HG02798 (cell line): ENCODE measurements around the gene ZNF398.

Experiments used
- ATAC-seq: cut with Tn5 transposase; IDR thresholded peaks from one replicate; pipeline ENCODE4 v1.9.1; 2021; ENCODE audit warnings: mild to moderate bottlenecking; ENCODE audit not compliant: unreplicated experiment, poor library complexity

Gene ZNF398

DNA sequence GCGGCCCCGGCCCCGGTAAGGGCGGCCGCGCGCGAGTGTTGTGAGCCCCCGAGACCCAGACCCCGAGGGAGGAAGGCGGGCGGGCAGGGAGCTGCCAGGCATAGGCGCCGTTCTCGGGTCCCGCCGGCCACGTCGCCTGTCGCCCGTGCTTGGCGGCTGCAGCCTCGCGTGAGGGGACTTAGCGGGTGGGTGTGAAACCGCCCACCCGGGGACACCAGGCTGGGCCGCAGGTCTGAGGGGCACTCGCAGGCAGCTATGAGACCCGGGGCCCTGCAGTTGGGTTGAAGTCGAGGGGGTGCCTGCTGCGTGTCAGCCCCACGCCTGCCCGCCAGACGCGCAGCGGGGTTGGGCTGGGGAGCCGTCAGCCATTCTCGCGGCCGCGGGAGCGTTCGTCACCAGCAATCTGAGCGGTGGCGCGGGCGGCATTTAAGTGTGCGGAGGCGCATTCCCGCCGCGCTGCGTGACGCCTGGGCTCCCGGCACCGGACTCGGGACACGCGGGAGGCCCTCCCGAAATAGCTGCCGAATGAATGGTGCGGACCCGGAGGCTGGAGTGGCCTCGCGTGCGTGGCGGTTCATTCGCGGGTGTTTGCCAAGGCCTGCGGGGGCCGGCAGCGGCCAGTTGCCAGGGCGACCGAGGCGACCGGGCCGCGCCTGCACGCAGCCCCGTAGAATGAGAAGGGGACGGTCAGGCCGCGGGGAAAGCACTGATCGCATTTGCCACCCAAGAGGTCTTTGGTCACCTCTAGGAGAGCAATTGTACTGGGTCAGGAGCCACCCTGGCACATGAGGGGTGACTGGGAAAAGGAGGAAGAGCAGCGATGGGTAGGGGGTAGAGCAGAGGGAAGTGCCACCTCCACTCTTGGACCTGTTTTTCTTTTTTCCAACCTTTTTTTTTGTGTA lies 750 bp downstream of the ZNF398 start:
- ATAC-seq: peak; percentile 39

DNA sequence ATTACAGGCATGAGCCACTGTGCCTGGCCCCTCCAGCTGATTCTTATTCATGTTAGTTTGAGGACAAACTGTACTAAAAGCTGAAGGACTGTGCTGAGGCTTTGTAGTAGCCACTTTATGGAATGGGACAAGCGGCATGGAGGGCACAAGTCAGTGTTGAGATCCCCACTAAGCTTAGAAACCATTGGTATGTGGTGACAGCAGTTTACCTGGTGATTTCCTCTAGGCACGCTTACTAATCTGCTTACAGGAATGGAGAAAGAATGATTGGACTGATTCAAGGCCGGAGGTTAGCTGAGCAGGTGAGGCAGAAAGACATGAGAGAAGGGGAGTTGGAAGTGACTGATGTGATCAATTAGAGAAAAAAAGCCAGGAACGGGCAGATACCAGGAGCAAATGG lies 3.7 kb downstream of the ZNF398 start:
- no peak for ATAC-seq

DNA sequence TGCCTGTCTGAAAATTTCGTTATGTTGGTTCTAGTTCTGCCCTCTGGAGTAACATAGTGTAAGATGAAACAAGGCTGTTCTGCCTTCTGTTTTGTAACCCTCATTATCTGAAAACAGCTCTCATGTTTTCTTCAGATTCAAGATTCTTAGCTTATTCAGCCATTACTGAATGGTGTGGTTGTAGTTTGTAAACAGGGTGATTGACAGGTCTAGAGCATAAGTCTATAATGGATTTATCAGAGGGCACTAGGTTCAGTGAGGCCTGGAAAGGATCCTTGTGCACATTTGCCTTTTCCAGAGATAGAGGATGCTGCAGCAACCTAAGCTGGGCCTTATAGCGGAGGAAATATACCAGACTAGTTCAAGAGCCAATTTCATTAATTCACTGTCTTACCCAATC lies 6.1 kb downstream of the ZNF398 start:
- ATAC-seq: no peak

- ATAC-seq: no peak
Measured at GRCh38 chr7:149154056-149154455, 6.8 kb downstream of the ZNF398 start.

DNA sequence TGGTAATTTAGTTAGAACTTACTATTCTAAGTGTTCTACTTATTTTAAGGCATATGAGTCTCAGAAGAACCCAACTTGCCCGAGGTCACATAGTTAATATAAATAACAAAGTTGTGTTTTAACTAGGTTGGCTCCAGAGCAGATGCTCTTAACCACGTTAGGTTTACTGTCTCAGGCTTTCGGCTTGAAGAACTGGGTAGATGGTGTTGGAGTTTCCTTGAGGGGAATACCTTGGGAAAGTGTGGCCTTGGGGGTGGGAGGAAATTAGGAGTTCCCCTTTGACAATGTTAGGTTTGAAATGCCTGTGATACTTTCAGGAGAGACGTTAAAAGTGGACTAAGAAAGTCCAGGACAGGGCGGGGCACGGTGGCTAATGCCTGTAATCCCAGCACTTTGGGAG lies 9.6 kb downstream of the ZNF398 start:
- ATAC-seq: no peak

DNA sequence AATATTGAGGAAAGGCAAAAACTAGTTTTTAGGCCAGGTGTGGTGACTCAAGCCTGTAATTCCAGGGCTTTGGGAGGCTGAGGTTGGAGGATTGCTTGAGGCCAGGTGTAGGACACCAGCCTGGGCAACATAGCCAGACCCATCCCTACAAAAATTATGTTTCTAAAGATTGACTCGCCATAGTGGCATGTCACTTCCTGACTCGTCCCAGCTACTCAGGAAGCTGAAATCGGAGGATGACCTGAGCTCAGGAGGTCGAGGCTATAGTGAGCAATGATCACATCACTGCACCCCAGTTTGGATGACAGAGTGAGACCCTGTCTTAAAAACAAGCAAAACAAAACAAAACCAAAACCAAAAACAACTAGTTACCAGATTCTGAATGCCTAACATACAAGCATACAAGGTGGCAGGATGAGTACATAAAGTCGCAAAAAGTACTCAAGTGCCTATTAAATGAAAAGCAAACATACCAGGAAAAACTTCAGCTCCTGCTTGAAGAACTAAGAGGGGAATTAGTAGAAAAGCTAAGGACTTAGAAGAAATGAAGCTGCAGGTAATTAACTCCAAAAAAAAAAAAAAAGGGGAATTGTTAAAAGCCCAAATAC lies 14.1 kb downstream of the ZNF398 start:
- ATAC-seq: no peak

DNA sequence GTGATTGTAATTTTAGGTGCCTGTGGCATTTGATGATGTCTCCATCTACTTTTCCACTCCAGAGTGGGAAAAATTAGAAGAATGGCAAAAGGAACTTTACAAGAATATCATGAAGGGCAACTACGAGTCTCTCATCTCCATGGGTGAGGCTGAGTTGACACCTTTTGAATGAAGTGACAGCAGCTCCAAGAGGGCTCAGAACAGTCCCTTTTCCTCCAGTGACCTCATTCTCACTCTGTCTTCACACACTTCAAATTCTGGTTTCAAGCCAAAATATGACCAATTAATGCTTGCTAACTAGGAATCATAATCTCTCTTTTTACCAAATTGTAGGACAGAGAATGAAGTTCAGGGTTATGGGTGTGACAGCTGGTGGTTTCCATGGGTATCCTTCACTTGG lies 18.9 kb downstream of the ZNF398 start:
- no peak for ATAC-seq

- no peak for ATAC-seq
Measured at GRCh38 chr7:149166630-149167352, 19.5 kb downstream of the ZNF398 start.

DNA sequence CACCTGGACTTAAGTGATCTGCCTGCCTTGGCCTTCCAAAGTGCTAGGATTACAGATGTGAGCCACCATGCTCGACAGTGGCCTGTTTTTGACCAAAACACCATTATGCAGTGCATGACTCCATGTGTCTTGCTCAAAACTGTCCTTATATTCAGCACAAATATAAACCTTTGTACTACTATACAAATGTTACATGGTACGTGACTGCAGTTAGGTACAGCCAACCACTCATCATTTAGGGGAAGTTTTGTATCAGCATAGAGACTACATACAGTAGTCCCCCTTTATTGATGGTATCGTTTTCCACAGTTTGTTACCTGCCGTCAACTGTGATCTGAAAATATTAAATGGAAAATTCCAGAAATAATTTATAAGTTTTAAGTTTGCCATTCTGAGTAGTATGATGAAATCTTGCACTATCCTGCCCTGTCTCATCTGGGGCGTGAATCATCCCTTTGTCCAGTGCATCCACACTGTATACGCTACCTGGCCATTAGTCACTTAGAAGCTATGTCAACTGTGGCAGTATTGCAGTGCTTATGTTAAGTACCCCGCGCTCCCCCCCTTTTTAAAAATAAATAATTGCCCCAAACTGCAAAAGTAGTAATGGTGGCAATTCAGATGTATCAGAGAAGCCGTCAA lies 24.8 kb downstream of the ZNF398 start:
- no peak for ATAC-seq

DNA sequence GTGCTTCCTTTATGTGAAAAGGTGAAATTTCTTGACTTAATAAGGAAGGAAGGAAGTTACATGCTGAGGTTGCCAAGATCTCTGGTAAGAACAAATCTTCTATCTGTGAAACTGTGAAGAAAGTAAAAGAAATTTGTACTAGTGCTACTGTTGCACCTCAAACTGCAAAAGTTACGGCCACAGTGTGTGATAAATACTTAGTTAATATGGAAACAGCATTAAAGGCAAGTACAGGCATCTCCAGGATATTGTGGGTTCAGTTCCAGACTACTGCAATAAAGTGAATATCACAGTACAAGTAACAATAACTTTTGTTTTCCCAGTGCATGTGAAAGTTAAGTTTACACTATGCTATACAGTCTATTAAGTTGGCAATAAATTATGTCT lies 25.3 kb downstream of the ZNF398 start:
- ATAC-seq: no peak

DNA sequence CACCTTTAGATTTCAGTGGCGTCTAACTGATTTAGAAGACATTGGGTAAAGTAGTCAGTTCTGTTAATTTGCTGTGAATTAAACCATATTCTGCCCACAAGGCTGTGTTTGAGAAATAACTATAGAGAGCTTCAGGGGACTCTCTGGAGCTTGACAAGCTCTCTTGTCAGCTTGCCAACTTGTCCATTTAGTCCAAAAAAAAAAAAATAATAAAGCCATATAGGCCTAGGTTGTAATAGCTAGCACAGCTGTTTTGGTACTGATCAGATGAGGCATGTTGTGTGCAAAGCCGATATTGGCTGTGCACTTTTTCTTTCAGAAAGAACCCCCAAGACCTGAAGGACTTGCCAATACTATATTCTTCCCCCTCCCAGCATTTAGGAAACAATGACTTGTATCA lies 27.9 kb downstream of the ZNF398 start:
- no peak for ATAC-seq

DNA sequence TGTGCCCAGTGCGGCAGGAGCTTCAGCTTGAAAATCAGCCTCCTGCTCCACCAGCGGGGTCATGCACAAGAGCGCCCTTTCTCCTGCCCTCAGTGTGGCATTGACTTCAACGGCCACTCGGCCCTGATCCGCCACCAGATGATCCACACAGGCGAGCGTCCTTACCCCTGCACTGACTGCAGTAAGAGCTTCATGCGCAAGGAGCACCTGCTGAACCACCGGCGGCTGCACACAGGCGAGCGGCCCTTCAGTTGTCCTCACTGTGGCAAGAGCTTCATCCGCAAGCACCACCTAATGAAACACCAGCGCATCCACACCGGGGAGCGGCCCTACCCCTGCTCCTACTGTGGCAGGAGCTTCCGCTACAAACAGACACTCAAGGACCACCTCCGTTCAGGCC lies 32.0 kb downstream of the ZNF398 start:
- ATAC-seq: no peak

GRCh38 chr7:149180722-149181449 lies 33.6 kb downstream of the ZNF398 start:
- no peak for ATAC-seq

DNA sequence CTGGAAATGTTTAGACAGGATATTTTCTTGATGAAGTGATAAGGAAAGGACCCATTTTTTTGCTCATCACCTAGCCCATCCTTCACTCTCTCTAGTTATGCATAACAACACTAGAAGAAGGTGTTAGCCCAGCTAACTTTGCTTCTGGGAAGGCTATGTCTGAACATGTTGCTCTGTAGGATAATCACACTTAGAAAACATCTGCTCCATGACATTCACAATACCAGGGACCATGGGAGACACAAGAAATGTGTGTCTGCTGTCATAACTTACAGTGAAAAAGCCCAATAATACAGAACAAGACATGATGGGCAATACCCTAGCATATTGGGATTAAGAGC lies 34.2 kb downstream of the ZNF398 start:
- no peak for ATAC-seq

DNA sequence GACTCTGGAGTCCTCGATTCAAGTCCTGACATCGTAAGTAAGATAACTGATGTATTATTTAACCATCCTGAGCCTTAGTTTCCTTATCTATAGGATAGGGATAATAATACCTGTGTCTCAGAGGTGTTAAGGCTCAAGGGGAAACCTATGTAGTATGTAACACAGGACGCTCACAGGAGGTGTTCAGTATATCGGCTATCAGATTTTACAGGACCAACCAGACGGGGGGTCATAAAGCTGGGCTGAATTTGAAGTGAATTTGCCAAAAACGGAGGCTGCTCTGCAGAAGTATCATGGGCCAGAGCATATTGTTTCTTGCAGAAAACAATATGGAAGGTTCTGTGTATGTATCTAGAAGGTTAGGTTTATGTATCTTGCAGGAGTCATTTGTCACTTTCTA lies 37.0 kb downstream of the ZNF398 start:
- no peak for ATAC-seq

GRCh38 chr7:149188213-149188612 lies 41.0 kb downstream of the ZNF398 start:
- ATAC-seq: no peak

DNA sequence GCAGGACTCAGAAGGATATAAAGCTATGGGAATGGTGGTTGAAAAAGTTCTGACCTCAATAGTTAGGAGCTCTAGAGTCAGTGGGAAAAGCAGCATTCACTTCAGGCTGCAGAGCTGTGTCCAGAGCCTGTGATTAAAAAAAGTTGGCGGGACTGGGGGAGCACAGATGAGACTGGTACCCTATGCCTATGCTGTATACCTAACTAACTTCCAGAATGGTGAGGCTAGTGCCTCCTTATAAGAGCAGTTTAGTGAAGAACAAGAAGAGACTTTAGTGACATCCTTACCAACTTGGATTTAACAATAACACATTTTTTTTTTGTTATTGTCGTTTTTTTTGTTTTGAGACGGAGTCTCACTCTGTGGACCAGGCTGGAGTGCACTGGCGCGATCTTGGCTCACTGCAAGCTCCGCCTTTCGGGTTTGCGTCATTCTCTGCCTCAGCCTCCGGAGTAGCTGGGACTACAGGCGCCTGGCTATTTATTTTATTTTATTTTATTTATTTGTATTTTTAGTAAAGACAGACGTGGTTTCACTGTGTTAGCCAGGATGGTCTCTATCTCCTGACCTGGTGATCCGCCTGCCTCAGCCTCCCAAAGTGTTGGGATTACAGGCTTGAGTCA lies 41.5 kb downstream of the ZNF398 start:
- no peak for ATAC-seq

- ATAC-seq: no peak
Measured at GRCh38 chr7:149191851-149192250, 44.6 kb downstream of the ZNF398 start.

DNA sequence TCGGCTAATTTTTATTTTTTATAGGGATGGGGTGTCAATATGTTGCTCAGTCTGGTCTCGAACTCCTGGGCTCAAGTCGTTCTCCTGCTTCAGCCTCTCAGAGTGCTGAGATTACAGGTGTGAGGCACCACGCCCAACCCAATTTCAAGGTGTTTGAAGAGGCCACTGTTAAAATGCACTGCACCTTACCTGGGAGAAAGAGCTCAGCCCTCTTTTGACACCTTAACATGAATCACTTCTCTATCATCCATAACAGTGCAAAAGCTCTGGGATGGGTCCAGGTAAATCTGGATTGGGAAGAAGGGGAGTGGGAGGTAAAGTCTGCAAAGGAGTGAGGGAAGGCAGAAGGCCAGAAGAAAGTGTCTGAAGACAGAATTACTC lies 47.5 kb downstream of the ZNF398 start:
- ATAC-seq: no peak
